Spleen (tissue), 11 donors: ENCODE results near the gene ITGB2. TPM values are rescaled to one million over a fixed set of nuclear protein-coding genes. Genes with fewer than 3 reads are reported as not detected.
A peak's percentile ranks its signal among the peaks of the same experiment; 100 is the strongest.

ENCODE experiments used
- DNase-seq: peaks from one replicate; pipeline ENCODE4 v3.0.0-alpha.2; 2020
- H3K27ac ChIP-seq, 8 donors: fragments of 200-600 bp; sonication (generic) in 7 of 8; 1 replicate in 4 of 8; 2 replicates in 4 of 8; pipeline versions ENCODE4 v1.5.0 to v1.8.0; 2016 to 2021; ENCODE audit warnings: inconsistent platforms in 4 of 8, mild to moderate bottlenecking in 4 of 8, moderate library complexity in 1 of 8
- H3K27me3 ChIP-seq, 7 donors: fragments of 200-600 bp; sonication (generic) in 6 of 7; replicated peaks in 1 of 7; 1 replicate in 4 of 7; 2 replicates in 3 of 7; pipeline versions ENCODE4 v1.5.0 to v1.8.0; 2016 to 2021; ENCODE audit warnings: inconsistent platforms in 3 of 7, mild to moderate bottlenecking in 1 of 7
- H3K36me3 ChIP-seq, 6 donors: fragments of 200-600 bp; sonication (generic) in 5 of 6; 1 replicate in 4 of 6; 2 replicates in 2 of 6; pipeline versions ENCODE4 v1.5.0 to v1.8.0; 2016 to 2021; ENCODE audit warnings: inconsistent platforms in 2 of 6
- H3K4me1 ChIP-seq, 6 donors: fragments of 200-600 bp; sonication (generic) in 5 of 6; 1 replicate in 3 of 6; 2 replicates in 3 of 6; pipeline versions ENCODE4 v1.5.0 to v1.8.0; 2016 to 2021; ENCODE audit warnings: inconsistent platforms in 3 of 6
- H3K4me3 ChIP-seq, 8 donors: fragments of 200-600 bp; sonication (generic) in 7 of 8; 1 replicate in 4 of 8; 2 replicates in 4 of 8; pipeline versions ENCODE4 v1.5.0 to v1.8.0; 2016 to 2021; ENCODE audit warnings: inconsistent platforms in 4 of 8, mild to moderate bottlenecking in 4 of 8, moderate library complexity in 2 of 8
- H3K9me3 ChIP-seq, 8 donors: fragments of 200-600 bp; sonication (generic) in 7 of 8; 1 replicate in 4 of 8; 2 replicates in 4 of 8; pipeline versions ENCODE4 v1.5.0 to v1.8.0; 2016 to 2021; ENCODE audit warnings: inconsistent platforms in 4 of 8
- POLR2A ChIP-seq, 3 donors: fragments of 450-650 bp; IDR thresholded peaks; one replicate each; pipeline ENCODE4 v1.5.1; 2017; ENCODE audit warnings: antibody characterized with exemption in 3 of 3, mild to moderate bottlenecking in 1 of 3
- POLR2AphosphoS5 ChIP-seq, 3 donors: sonication (generic); formaldehyde crosslinking; IDR thresholded peaks; one replicate each; pipeline ENCODE4 v1.5.1; 2017; ENCODE audit warnings: antibody characterized with exemption in 3 of 3
- WGBS, 5 donors: extraction: QIAGEN DNeasy Blood & Tissue Kit in 3 of 5; methylation state at CpG; one replicate each; pipeline versions ENCODE4 v1.1.5 to v1.1.7; 2013 to 2018; 5-methylcytosine and 5-hydroxymethylcytosine counted together
- intact Hi-C: fragments of 100-400 bp; cut with DNase I; formaldehyde crosslinking; loops from one replicate; pipeline ENCODE4 v1.15.0; 2023; ENCODE audit warnings: low total_unique reads
- polyA plus RNA-seq, 3 donors: library from polyadenylated mRNA; stranded (reverse); fragments of 200-250 nt; gene quantifications; one replicate each; pipeline ENCODE4 v1.2.1, GENCODE V29; 2013
- total RNA-seq, 7 donors: library from RNA; depleted of rRNA in 3 of 7; stranded (reverse); fragments of >200 nt in 3 of 7; fragmentation: NEBNext Ultra II Directional in 4 of 7; extraction: Animal tissue kit (Norgen Biotek cat#: 25700) in 4 of 7; gene quantifications; one replicate each; pipeline versions ENCODE4 v1.1.0 to v1.2.1, GENCODE V29; 2016 to 2021
- TF ChIP-seq, protein P1 (sequence below), 11 experiments: fragments of 200-600 bp in 7 of 11; fragments of 450-650 bp in 4 of 11; sonication (generic) in 4 of 11; IDR thresholded peaks in 8 of 11; conservative IDR thresholded peaks in 3 of 11; 1 replicate in 7 of 11; 2 replicates in 4 of 11; pipeline versions ENCODE4 v1.4.0 to v1.8.0; 2016 to 2021; ENCODE audit warnings: antibody characterized with exemption in 11 of 11, inconsistent platforms in 4 of 11, mild to moderate bottlenecking in 1 of 11
- donor health status: healthy with polysubstance abuse.
- donor health status: DM: no; HTN: no; CAD: no; lungs with moderate emphysema.
- donor health status: DM: no; HTN: no; CAD: no.
- donor health status: Bipolar disorder and iron deficiency.
- donor health status: healthy.
- donor health status: DM: no; HTN: no; CAD: no.
- donor health status: DM: yes; HTN: yes; CAD: no.

Gene ITGB2
- total and polyA plus RNA-seq, 10 donors, result 92.1 to 754 (median 338) TPM

- WGBS, 5 donors, result 83 to 93% (median 91%) methylated on average over 31 to 44 of the region's 44 CpGs
- DNase-seq, result peak; percentile 76
Measured at GRCh38 chr21:44886113-44887075, 34.3 kb downstream of the ITGB2 start.

GRCh38 chr21:44885615-44886014 lies 35.1 kb downstream of the ITGB2 start:
- intact Hi-C loops, result no loop called here
- TF ChIP-seq POLR2A (IDR thresholded peaks at IDR 0.05) (no peak), POLR2AphosphoS5 (IDR thresholded peaks at IDR 0.05) (peak in 1 of 3 donors; percentile 55)
- TF ChIP-seq, protein P1, sequence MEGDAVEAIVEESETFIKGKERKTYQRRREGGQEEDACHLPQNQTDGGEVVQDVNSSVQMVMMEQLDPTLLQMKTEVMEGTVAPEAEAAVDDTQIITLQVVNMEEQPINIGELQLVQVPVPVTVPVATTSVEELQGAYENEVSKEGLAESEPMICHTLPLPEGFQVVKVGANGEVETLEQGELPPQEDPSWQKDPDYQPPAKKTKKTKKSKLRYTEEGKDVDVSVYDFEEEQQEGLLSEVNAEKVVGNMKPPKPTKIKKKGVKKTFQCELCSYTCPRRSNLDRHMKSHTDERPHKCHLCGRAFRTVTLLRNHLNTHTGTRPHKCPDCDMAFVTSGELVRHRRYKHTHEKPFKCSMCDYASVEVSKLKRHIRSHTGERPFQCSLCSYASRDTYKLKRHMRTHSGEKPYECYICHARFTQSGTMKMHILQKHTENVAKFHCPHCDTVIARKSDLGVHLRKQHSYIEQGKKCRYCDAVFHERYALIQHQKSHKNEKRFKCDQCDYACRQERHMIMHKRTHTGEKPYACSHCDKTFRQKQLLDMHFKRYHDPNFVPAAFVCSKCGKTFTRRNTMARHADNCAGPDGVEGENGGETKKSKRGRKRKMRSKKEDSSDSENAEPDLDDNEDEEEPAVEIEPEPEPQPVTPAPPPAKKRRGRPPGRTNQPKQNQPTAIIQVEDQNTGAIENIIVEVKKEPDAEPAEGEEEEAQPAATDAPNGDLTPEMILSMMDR (IDR thresholded peaks at IDR 0.05 in 8 of 11, conservative IDR thresholded peaks at IDR 0.05 in 3 of 11), result no peak
- no peak overlapping the region for H3K4me3 ChIP-seq
- peaks cover 0 to 53% (median 52%) of the 10 kb centered on the region in 6 donors for H3K36me3 ChIP-seq
- no peaks in the 10 kb centered on the region for H3K27me3 ChIP-seq
- H3K4me1 ChIP-seq, result peaks cover 19 to 56% (median 29%) of the 10 kb centered on the region in 6 donors
- no peaks in the 10 kb centered on the region for H3K9me3 ChIP-seq
- 84 to 91% (median 85%) methylated on average over 11 of the region's 11 CpGs for WGBS, 5 donors
- DNase-seq, result peak; percentile 72
- no peak overlapping the region for H3K27ac ChIP-seq

More at GRCh38 chr21:44886113-44887075, 34.3 kb downstream of the ITGB2 start:
- peaks cover 11 to 56% (median 21%) of the 10 kb centered on the region in 6 donors for H3K4me1 ChIP-seq
- TF ChIP-seq POLR2AphosphoS5 (IDR thresholded peaks at IDR 0.05), result peak in 1 of 3 donors; percentile 52
- TF ChIP-seq POLR2A (IDR thresholded peaks at IDR 0.05), result no peak
- TF ChIP-seq, protein P1 (IDR thresholded peaks at IDR 0.05 in 8 of 11, conservative IDR thresholded peaks at IDR 0.05 in 3 of 11), result no peak
- peaks cover 0 to 61% (median 60%) of the 10 kb centered on the region in 6 donors for H3K36me3 ChIP-seq
- no peaks in the 10 kb centered on the region for H3K27me3 ChIP-seq
- intact Hi-C loops, result no loop called here
- no peak overlapping the region for H3K27ac ChIP-seq
- H3K9me3 ChIP-seq, result no peaks in the 10 kb centered on the region
- no peak overlapping the region for H3K4me3 ChIP-seq

- Histone ChIP-seq H3K4me1 (peaks cover 26 to 65% (median 44%) of the 10 kb centered on the region in 6 donors), H3K9me3 (no peaks in the 10 kb centered on the region), H3K27me3 (no peaks in the 10 kb centered on the region), H3K36me3 (peaks cover 0 to 38% (median 37%) of the 10 kb centered on the region in 6 donors), H3K27ac (peak overlapping the region in 4 of 8 donors; percentile 9 to 99 (median 60)), H3K4me3 (no peak overlapping the region)
- intact Hi-C loops, result no loop called here
- TF ChIP-seq POLR2AphosphoS5 (IDR thresholded peaks at IDR 0.05) (peak in 1 of 3 donors; percentile 41), POLR2A (IDR thresholded peaks at IDR 0.05) (no peak)
- 55 to 76% (median 65%) methylated on average over 5 to 7 of the region's 7 CpGs for WGBS, 5 donors
- DNase-seq, result no peak
Measured at GRCh38 chr21:44884097-44884496, 36.6 kb downstream of the ITGB2 start.

GRCh38 chr21:44883250-44883649 lies 37.4 kb downstream of the ITGB2 start:
- Histone ChIP-seq H3K27me3 (no peaks in the 10 kb centered on the region), H3K36me3 (peaks cover 0 to 30% (median 28%) of the 10 kb centered on the region in 6 donors), H3K27ac (peak overlapping the region in 4 of 8 donors; percentile 6 to 99 (median 93)), H3K9me3 (no peaks in the 10 kb centered on the region), H3K4me1 (peaks cover 33 to 70% (median 52%) of the 10 kb centered on the region in 6 donors), H3K4me3 (no peak overlapping the region)
- intact Hi-C loops, result no loop called here
- no peak for TF ChIP-seq POLR2A (IDR thresholded peaks at IDR 0.05)
- DNase-seq, result peak; percentile 77
- WGBS, 5 donors, result 86 to 93% (median 90%) methylated on average over 10 to 11 of the region's 11 CpGs
